HEK293 (cell line): ENCODE results near the gene STK40.

ENCODE experiments used
- CTCF ChIA-PET: fragments of 350-600 bp; formaldehyde crosslinking; extraction: SDS; loops from one replicate; lab custom pipeline; 2021; ENCODE audit warnings: antibody characterized with exemption; lab: Yijun Ruan, JAX
- POLR2A ChIA-PET: fragments of 300-600 bp; formaldehyde crosslinking; extraction: SDS; loops from one replicate; lab custom pipeline; 2020; ENCODE audit warnings: antibody characterized with exemption, inconsistent platforms; lab: Yijun Ruan, JAX
- H3K27ac ChIP-seq: fragments of 200-500 bp; sonication (Bioruptor generic); 2 replicates; pipeline ENCODE4 v1.5.1; 2014; ENCODE audit warnings: low read depth, low read length, control low read depth, inconsistent platforms; ENCODE audit errors: extremely low read depth
- H3K36me3 ChIP-seq, 2 experiments: fragments of 200-500 bp in 1 of 2; sonication (Bioruptor generic) in 1 of 2; 1 replicate in 1 of 2; 2 replicates in 1 of 2; pipeline ENCODE4 v1.5.1; 2014 to 2017; ENCODE audit warnings: inconsistent platforms in 2 of 2, low read length in 2 of 2; ENCODE audit not compliant: control insufficient read depth in 2 of 2, insufficient read depth in 1 of 2
- H3K4me1 ChIP-seq: fragments of 200-500 bp; sonication (Bioruptor generic); 2 replicates; pipeline ENCODE4 v1.5.1; 2014; ENCODE audit warnings: mild to moderate bottlenecking, low read length, inconsistent platforms; ENCODE audit not compliant: control insufficient read depth, insufficient read depth
- H3K4me3 ChIP-seq: 2 replicates; pipeline ENCODE4 v1.5.1; 2011; ENCODE audit warnings: low read depth, mild to moderate bottlenecking, control low read depth, low read length, moderate library complexity
- H3K9me3 ChIP-seq: fragments of 200-500 bp; sonication (Bioruptor generic); 2 replicates; pipeline ENCODE4 v1.5.1; 2014; ENCODE audit warnings: low read depth, low read length, inconsistent platforms; ENCODE audit not compliant: control insufficient read depth, insufficient read depth
- EGR2 ChIP-seq: fragments of 450-650 bp; formaldehyde crosslinking; IDR thresholded peaks from 2 replicates; pipeline ENCODE4 v1.5.1; 2016; ENCODE audit warnings: low read depth, missing biosample characterization, missing genetic modification characterization
- HIC1 ChIP-seq: fragments of 450-650 bp; formaldehyde crosslinking; IDR thresholded peaks from 2 replicates; pipeline ENCODE4 v1.5.1; 2016; ENCODE audit warnings: missing biosample characterization, missing genetic modification characterization
- KLF1 ChIP-seq: fragments of 450-650 bp; formaldehyde crosslinking; IDR thresholded peaks from 2 replicates; pipeline ENCODE4 v1.5.1; 2016; ENCODE audit warnings: missing biosample characterization, missing genetic modification characterization
- MEIS1 ChIP-seq: sonication (generic); formaldehyde crosslinking; IDR thresholded peaks from 2 replicates; pipeline ENCODE4 v1.8.1; 2022; ENCODE audit warnings: missing genetic modification reagents, mild to moderate bottlenecking, borderline replicate concordance
- SP3 ChIP-seq: fragments of 450-650 bp; formaldehyde crosslinking; IDR thresholded peaks from 2 replicates; pipeline ENCODE4 v1.5.1; 2016; ENCODE audit warnings: missing biosample characterization, missing genetic modification characterization
- SP7 ChIP-seq: fragments of 450-650 bp; formaldehyde crosslinking; IDR thresholded peaks from 2 replicates; pipeline ENCODE4 v1.5.1; 2016; ENCODE audit warnings: missing biosample characterization, missing genetic modification characterization
- YY1 ChIP-seq: fragments of 450-650 bp; formaldehyde crosslinking; IDR thresholded peaks from 2 replicates; pipeline ENCODE4 v1.5.1; 2018; ENCODE audit warnings: missing biosample characterization, missing genetic modification characterization
- YY2 ChIP-seq: fragments of 450-650 bp; formaldehyde crosslinking; IDR thresholded peaks from 2 replicates; pipeline ENCODE4 v1.5.1; 2016; ENCODE audit warnings: missing biosample characterization, missing genetic modification characterization
- ZBTB44 ChIP-seq: fragments of 450-650 bp; IDR thresholded peaks from 2 replicates; pipeline ENCODE4 v1.5.1; 2018; ENCODE audit warnings: missing biosample characterization, mild to moderate bottlenecking, missing genetic modification characterization
- ZFP3 ChIP-seq: fragments of 450-650 bp; formaldehyde crosslinking; IDR thresholded peaks from 2 replicates; pipeline ENCODE4 v1.5.1; 2016; ENCODE audit warnings: low read depth, missing biosample characterization, missing genetic modification characterization
- ZFP37 ChIP-seq: fragments of 450-650 bp; formaldehyde crosslinking; IDR thresholded peaks from 2 replicates; pipeline ENCODE4 v1.5.1; 2016; ENCODE audit warnings: missing biosample characterization, missing genetic modification characterization
- ZNF184 ChIP-seq: fragments of 450-650 bp; IDR thresholded peaks from 2 replicates; pipeline ENCODE4 v1.5.1; 2018; ENCODE audit warnings: missing biosample characterization, mild to moderate bottlenecking, missing genetic modification characterization
- ZNF366 ChIP-seq: fragments of 450-650 bp; formaldehyde crosslinking; conservative IDR thresholded peaks from 2 replicates; pipeline ENCODE4 v1.5.1; 2016; ENCODE audit warnings: missing biosample characterization, missing genetic modification characterization
- ZNF394 ChIP-seq: fragments of 450-650 bp; formaldehyde crosslinking; IDR thresholded peaks from 2 replicates; pipeline ENCODE4 v1.5.1; 2016; ENCODE audit warnings: missing biosample characterization, missing genetic modification characterization, mild to moderate bottlenecking, moderate library complexity, borderline replicate concordance
- TF ChIP-seq, protein P1 (sequence below): fragments of 450-650 bp; formaldehyde crosslinking; IDR thresholded peaks from 2 replicates; pipeline ENCODE4 v1.5.1; 2017; ENCODE audit warnings: missing biosample characterization, mild to moderate bottlenecking, missing genetic modification characterization, moderate library complexity

Gene STK40

DNA sequence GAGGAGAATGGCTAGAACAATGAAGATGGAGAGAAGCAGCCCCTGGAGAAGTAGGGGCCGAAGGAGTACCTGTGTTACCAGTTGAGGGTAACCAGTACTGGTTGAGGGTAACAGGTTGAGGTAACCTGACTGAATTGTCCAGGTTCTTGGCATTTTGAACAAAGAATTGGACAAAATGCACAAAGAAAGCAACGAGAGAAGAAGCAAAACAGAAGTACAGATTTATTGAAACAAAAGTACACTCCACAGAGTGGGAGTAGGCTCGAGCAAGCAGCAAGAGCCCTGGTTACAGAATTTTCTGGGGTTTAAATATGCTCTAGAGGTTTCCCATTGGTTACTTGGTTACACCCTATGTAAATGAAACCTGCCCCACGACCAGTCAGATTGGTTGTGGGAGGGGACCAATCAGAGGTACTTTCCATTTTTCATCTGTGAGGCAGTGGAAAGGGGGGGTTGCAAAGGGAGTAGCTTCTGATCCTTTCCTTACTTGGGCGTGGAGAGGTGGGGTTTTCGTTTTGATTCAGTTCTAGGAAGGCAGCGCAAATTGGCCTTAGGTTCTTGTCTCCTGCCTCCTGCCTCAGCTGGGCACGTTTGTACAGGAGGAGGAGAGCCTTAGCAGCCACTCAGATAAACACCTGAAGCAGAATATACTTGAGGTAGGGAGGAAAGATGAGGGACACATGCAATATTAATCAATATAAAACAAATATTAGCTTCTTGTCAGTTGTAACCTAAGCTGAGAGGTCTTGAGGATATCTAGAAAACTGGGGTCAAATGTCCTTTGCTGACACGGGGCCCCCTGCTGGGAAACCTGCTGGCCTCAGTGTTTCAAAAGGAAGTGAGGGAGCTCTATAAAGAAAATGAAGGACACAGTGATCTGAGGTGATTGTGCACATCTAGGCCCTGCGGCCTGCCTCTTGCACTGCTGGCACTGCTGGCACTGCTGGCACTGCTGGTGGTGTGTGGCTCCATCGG is 26.2 kb upstream of the STK40 start:
- TF ChIP-seq ZNF184 (tag by site-specific recombination) (no peak), KLF1 (tag by site-specific recombination) (peak; percentile 26; the same call in 1 of the 2 replicates), ZNF394 (tag by site-specific recombination) (peak; percentile 58; the same call in 1 of the 2 replicates), ZBTB44 (tag by site-specific recombination) (no peak), SP3 (tag by site-specific recombination) (0 out of 2 replicates have a peak, but pooled peaks have one; percentile 16)
- ChIA-PET CTCF (interaction anchor here (0.5 to 1.2 kb wide), 3 partner anchors 8 to 751 kb away, joined by 3 to 6 read pairs (median 5); no protein-coding TSS in a partner anchor), POLR2A (interaction anchor here (0.6 to 1.9 kb wide), 3 partner anchors 15 to 523 kb away, joined by 4 to 15 read pairs (median 6); partner anchors contain the start of gene LSM10)
- Histone ChIP-seq H3K4me1 (no peaks in the 10 kb centered on the region), H3K36me3 (no peaks in the 10 kb centered on the region), H3K9me3 (no peaks in the 10 kb centered on the region), H3K4me3 (no peak overlapping the region), H3K27ac (no peak overlapping the region)

DNA sequence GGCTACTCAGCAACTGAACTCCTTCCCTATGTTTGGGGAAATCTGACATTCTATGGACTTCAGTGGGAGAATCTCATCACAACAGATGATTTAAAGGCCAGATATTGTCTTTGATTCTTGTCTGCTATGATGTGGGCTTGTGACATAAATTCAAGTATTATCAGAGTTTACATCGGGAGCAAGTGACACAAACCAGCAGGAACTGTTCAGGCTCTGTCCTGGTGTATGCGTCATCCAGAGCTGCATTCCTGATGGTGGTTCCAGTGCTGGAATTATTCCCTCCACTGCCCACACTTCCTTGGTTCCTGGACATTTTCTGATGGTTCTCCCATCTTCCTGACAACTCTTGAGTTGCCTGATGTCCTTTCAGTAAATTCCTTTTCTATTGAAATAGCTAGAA is 22.8 kb upstream of the STK40 start:
- Histone ChIP-seq H3K4me1 (no peaks in the 10 kb centered on the region), H3K36me3 (no peaks in the 10 kb centered on the region), H3K9me3 (no peaks in the 10 kb centered on the region), H3K27ac (no peak overlapping the region), H3K4me3 (no peak overlapping the region)
- ChIA-PET POLR2A (interaction anchor here (0.5 to 1.7 kb wide), 3 partner anchors 10 to 53 kb away, joined by 3 to 9 read pairs (median 4); partner anchors contain the start of gene LSM10), CTCF (interaction anchor here (0.8 to 1.4 kb wide), 2 partner anchors 14 to 39 kb away, joined by 3 to 6 read pairs; no protein-coding TSS in a partner anchor)
- no peak for TF ChIP-seq EGR2 (tag by site-specific recombination)
- TF ChIP-seq SP7 (tag by site-specific recombination) = no peak
- no peak for TF ChIP-seq ZFP3
- TF ChIP-seq YY2 = no peak
- TF ChIP-seq, protein P1, sequence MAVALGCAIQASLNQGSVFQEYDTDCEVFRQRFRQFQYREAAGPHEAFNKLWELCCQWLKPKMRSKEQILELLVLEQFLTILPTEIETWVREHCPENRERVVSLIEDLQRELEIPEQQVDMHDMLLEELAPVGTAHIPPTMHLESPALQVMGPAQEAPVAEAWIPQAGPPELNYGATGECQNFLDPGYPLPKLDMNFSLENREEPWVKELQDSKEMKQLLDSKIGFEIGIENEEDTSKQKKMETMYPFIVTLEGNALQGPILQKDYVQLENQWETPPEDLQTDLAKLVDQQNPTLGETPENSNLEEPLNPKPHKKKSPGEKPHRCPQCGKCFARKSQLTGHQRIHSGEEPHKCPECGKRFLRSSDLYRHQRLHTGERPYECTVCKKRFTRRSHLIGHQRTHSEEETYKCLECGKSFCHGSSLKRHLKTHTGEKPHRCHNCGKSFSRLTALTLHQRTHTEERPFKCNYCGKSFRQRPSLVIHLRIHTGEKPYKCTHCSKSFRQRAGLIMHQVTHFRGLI (tag by site-specific recombination) = no peak
- no peak for TF ChIP-seq ZFP37 (tag by site-specific recombination)
- no peak for TF ChIP-seq YY1 (tag by site-specific recombination)
- no peak for TF ChIP-seq MEIS1 (CRISPR knock-in tag)
- no peak for TF ChIP-seq ZNF366 (tag by site-specific recombination)
- no peak for TF ChIP-seq HIC1
